Upper lobe of right lung (tissue), 1 donor: ENCODE measurements around the gene ZNF394. TPM values are rescaled to one million over a fixed set of nuclear protein-coding genes. Genes with fewer than 3 reads are reported as not detected.
"Not testable (repeated sequence)": the region's sequence is repeated elsewhere in the genome, so short reads cannot be mapped to it uniquely, and the experiment has no call there.

Experiments
- ATAC-seq: fragments of 200-7000 bp; cut with Tn5 transposase; one replicate; pipeline ENCODE4 v1.9.1; 2020; ENCODE audit warnings: mild to moderate bottlenecking, moderate library complexity
- DNase-seq: peaks from one replicate; pipeline ENCODE4 v3.0.0-alpha.2; 2020
- H3K27ac ChIP-seq: fragments of 200-600 bp; one replicate; pipeline ENCODE4 v1.8.0; 2022
- H3K27me3 ChIP-seq: fragments of 200-600 bp; one replicate; pipeline ENCODE4 v1.8.0; 2022; ENCODE audit warnings: mild to moderate bottlenecking
- H3K36me3 ChIP-seq: fragments of 200-600 bp; one replicate; pipeline ENCODE4 v1.8.0; 2022
- H3K4me1 ChIP-seq: fragments of 200-600 bp; one replicate; pipeline ENCODE4 v1.8.0; 2022
- H3K4me3 ChIP-seq: fragments of 200-600 bp; one replicate; pipeline ENCODE4 v1.8.0; 2022; ENCODE audit warnings: mild to moderate bottlenecking
- H3K9me3 ChIP-seq: fragments of 200-600 bp; one replicate; pipeline ENCODE4 v1.8.0; 2022
- CTCF ChIP-seq: fragments of 200-600 bp; IDR thresholded peaks from one replicate; pipeline ENCODE4 v1.8.0; 2022; ENCODE audit warnings: antibody characterized with exemption
- intact Hi-C: fragments of 100-400 bp; cut with DNase I; formaldehyde crosslinking; loops from one replicate; pipeline ENCODE4 v1.11.0; 2022
- long read RNA-seq: library from polyadenylated mRNA; unstranded; transcript quantifications from one replicate; pipeline ENCODE4 v2.0.0, GENCODE V29; 2021
- total RNA-seq: library from RNA; stranded (reverse); fragmentation: NEBNext Ultra II Directional; extraction: Animal tissue kit (Norgen Biotek cat#: 25700); gene quantifications from one replicate; pipeline ENCODE4 v1.2.1, GENCODE V29; 2021
- donor health status: DM: no; HTN: yes; CAD: no; lungs with severe emphysema.

The ZNF394 gene
- total RNA-seq = 34.5 TPM
- long read RNA-seq, transcript ZNF394-201 (3 exons, 2,179 nt) = major isoform, 26 of 39 reads
- long read RNA-seq, partial matches to known transcripts = 0 of 39 reads
- long read RNA-seq, other reads (novel, unspliced or antisense) = 8 of 39 reads

GRCh38 chr7:99499721-99500636, at the start of gene ZNF394:
TSS of gene ZNF394 (minus strand) at chr7:99500281. CDS start at chr7:99500093, 188 bp downstream.
- TF ChIP-seq CTCF = no peak
- peak; percentile 95 for DNase-seq
- H3K4me3 ChIP-seq = peak within 1 kb of the TSS; percentile 100
- no peaks in the 10 kb centered on the region for H3K9me3 ChIP-seq
- H3K27me3 ChIP-seq = no peaks in the 10 kb centered on the region
- H3K4me1 ChIP-seq = peaks cover 24% of the 10 kb centered on the region
- peaks cover 31% of the 10 kb centered on the region for H3K36me3 ChIP-seq
- peak within 1 kb of the TSS; percentile 96 for H3K27ac ChIP-seq
- intact Hi-C loops = no loop called here
- peak; percentile 80 for ATAC-seq

GRCh38 chr7:99549545-99549944, 49.5 kb upstream of the ZNF394 start:
- intact Hi-C loops, H3K4me3 ChIP-seq, DNase-seq, H3K27ac ChIP-seq, H3K9me3 ChIP-seq, ATAC-seq, H3K27me3 ChIP-seq, H3K36me3 ChIP-seq: not testable (repeated sequence)
- H3K4me1 ChIP-seq = peaks cover 10% of the 10 kb centered on the region

- H3K27ac ChIP-seq, DNase-seq, H3K36me3 ChIP-seq, intact Hi-C loops, H3K27me3 ChIP-seq, H3K4me3 ChIP-seq, H3K4me1 ChIP-seq, ATAC-seq: not testable (repeated sequence)
- H3K9me3 ChIP-seq = peaks cover 16% of the 10 kb centered on the region
Observed at GRCh38 chr7:99545308-99545707, 45.2 kb upstream of the ZNF394 start.

- H3K27ac ChIP-seq = no peak overlapping the region
- no peaks in the 10 kb centered on the region for H3K4me1 ChIP-seq
- ATAC-seq = no peak
- intact Hi-C loops = no loop called here
- peaks cover 18% of the 10 kb centered on the region for H3K9me3 ChIP-seq
- no peak overlapping the region for H3K4me3 ChIP-seq
- H3K27me3 ChIP-seq = no peaks in the 10 kb centered on the region
- TF ChIP-seq CTCF = no peak
- peaks cover 5% of the 10 kb centered on the region for H3K36me3 ChIP-seq
- DNase-seq = no peak
Observed at GRCh38 chr7:99543916-99544315, 43.8 kb upstream of the ZNF394 start.

- intact Hi-C loops = no loop called here
- Histone ChIP-seq H3K9me3 (peaks cover 18% of the 10 kb centered on the region), H3K4me3 (no peak overlapping the region), H3K4me1 (no peaks in the 10 kb centered on the region), H3K27ac (no peak overlapping the region), H3K36me3 (peaks cover 5% of the 10 kb centered on the region), H3K27me3 (no peaks in the 10 kb centered on the region)
- no peak for TF ChIP-seq CTCF
- DNase-seq = no peak
- ATAC-seq = no peak
Observed at GRCh38 chr7:99543081-99543671, 43.1 kb upstream of the ZNF394 start.

- DNase-seq = no peak
- TF ChIP-seq CTCF = no peak
- Histone ChIP-seq H3K4me3 (no peak overlapping the region), H3K27ac (no peak overlapping the region), H3K27me3 (no peaks in the 10 kb centered on the region), H3K4me1 (no peaks in the 10 kb centered on the region), H3K36me3 (no peaks in the 10 kb centered on the region), H3K9me3 (peaks cover 18% of the 10 kb centered on the region)
- intact Hi-C loops = no loop called here
- ATAC-seq = no peak
Observed at GRCh38 chr7:99541212-99541611, 41.1 kb upstream of the ZNF394 start.
